Measurements from ENCODE around the gene CCDC51. TPM values are rescaled to one million over a fixed set of nuclear protein-coding genes. Genes with fewer than 3 reads are reported as not detected.
A peak's percentile ranks its signal among the peaks of the same experiment; 100 is the strongest.
"Not testable (repeated sequence)": the region's sequence is repeated elsewhere in the genome, so short reads cannot be mapped to it uniquely, and the experiment has no call there.

The CCDC51 gene
- polyA plus RNA-seq, 4 donors: 25.2 to 29.7 (median 27.8) TPM

DNA sequence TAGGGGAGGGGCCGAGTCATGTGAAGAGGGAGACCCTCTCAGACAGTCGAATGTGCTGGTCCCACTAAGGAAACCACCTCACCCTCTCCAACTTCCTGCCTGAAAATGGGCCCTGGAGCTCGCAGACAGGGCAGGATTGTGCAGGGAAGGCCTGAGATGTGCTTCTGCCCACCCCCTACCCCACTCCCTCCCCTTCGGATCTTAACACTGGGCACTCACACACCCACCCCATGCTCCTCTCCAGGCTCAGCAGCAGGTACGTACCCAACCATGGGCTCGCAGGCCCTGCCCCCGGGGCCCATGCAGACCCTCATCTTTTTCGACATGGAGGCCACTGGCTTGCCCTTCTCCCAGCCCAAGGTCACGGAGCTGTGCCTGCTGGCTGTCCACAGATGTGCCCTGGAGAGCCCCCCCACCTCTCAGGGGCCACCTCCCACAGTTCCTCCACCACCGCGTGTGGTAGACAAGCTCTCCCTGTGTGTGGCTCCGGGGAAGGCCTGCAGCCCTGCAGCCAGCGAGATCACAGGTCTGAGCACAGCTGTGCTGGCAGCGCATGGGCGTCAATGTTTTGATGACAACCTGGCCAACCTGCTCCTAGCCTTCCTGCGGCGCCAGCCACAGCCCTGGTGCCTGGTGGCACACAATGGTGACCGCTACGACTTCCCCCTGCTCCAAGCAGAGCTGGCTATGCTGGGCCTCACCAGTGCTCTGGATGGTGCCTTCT lies 26.6 kb upstream of the CCDC51 start:
- no peak for DNase-seq (ENCODE audit: low read depth in 4 of 4, low spot score in 3 of 4)

DNA sequence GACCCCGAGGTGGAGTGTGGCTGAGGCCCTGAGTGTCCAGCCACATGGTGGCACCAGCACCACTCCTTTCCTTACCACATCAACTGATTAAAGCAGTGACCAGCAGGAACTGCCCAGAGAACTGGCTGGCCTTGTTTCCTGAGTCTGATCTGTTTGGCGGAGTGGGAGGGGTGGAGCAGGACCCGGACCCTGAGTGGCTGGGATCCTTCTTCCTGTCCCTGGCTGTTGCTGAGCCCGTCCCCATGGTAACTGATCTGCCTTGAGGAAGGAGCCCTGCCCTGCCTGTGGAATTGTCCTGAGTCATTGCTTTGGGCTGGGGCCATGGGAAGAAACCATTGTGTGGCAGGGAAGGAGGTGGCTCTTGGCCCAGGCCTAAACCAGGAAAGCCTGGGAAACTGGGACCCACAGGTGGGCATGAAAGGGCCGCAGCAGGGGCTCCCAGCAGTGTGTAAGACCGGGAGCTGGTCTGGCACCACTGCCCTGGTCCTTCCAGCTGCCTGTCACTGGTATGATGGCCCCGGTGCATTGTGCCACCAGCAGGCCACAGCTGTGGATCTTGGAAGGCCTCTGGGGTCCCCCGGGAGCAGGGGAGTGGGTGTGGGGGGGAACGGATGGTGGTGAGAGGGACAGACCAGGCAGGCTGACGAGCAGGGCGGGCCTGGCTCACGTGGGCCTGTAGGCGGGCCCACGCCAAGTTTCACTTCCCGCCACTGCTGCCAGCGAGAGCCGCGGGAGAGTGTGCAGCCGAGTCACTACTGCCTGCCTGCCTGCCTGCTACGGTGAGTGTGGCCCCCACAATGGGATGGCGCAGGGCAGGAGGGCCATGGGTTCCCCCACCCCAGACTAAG lies 25.8 kb upstream of the CCDC51 start:
- DNase-seq (ENCODE audit: low read depth in 4 of 4, low spot score in 3 of 4): peak; percentile 87 to 98 (median 97)

DNA sequence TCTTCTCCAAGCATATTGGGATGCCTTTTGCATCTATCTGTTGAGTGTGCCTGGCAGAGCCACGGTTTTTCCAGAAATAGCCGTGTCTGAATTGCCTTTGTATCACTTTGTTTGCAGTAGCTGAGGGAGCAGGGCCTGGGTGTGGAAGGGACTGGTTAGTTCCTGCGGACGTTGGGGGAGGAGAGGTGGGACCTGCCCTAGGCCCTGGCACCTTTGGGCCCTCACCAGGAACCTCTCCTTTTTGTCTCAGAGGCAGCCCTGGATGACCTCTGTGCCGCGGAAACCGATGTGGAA lies 25.3 kb upstream of the CCDC51 start:
- no peak for DNase-seq (ENCODE audit: low read depth in 4 of 4, low spot score in 3 of 4)

DNA sequence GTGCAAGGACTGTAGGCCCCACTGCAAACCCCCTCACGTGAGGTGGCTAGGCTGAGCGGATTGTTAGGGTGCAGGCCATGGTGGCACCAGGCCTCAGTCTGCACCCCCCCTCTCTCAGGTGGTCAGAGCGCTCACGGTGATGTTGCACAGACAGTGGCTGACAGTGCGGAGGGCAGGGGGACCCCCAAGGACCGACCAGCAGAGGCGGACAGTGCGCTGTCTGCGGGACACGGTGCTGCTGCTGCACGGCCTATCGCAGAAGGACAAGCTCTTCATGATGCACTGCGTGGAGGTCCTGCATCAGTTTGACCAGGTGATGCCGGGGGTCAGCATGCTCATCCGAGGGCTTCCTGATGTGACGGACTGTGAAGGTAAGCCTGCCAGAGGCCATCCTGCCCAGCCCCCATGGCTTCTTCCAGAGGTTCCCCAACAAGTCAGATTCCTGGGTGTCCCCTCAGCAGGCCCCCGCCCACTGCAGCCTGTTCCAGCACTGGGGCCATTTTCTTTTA lies 24.8 kb upstream of the CCDC51 start:
- DNase-seq (ENCODE audit: low read depth in 4 of 4, low spot score in 3 of 4): no peak

DNA sequence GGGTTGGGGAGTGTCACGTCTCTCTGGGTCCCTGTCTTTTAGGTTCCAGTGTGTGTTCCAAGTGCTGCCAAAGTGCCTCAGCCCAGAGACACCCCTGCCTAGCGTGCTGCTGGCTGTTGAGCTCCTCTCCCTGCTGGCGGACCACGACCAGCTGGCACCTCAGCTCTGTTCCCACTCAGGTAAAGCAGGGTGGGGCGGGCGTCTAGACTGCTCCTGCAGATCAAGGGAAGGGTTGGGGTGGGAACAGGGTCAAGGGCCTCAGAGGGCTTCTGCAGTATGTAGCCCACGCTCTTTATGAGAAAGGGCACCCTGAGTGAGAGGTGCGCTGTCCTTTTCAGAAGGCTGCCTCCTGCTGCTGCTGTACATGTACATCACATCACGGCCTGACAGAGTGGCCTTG lies 23.8 kb upstream of the CCDC51 start:
- DNase-seq (ENCODE audit: low read depth in 4 of 4, low spot score in 3 of 4): no peak

DNA sequence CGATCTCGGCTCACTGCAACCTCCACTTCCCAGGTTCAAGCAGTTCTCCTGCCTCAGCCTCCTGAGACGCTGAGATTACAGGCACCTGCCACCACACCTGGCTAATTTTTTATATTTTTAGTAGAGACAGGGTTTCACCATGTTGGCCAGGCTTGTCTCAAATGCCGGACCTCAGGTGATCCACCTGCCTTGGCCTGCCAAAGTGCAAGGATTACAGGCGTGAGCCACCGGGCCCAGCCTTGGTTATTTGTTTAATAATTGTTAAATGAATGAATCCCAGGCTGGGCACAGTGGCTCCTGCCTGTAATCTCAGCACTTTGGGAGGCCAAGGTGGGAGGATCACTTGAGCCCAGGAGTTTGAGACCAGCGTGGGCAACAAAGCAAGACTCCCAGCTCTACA lies 21.8 kb upstream of the CCDC51 start:
- DNase-seq (ENCODE audit: low read depth in 4 of 4, low spot score in 3 of 4): not testable (repeated sequence)

DNA sequence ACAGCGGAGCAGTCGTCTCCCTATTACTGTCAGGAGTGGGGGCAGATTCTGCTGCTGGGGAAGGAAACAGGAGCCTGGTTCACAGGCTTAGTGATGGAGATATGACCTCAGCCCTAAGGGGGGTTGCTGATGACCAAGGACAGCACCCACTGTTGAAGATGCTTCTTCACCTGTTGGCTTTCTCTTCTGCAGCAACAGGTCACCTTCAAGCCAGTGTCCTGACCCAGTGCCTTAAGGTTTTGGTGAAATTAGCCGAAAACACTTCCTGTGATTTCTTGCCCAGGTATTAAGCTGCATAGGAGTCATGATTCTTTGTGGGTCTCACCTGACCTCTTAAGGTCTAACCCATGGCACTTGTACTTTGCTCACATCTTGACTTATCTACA lies 20.6 kb upstream of the CCDC51 start:
- DNase-seq (ENCODE audit: low read depth in 4 of 4, low spot score in 3 of 4): no peak

DNA sequence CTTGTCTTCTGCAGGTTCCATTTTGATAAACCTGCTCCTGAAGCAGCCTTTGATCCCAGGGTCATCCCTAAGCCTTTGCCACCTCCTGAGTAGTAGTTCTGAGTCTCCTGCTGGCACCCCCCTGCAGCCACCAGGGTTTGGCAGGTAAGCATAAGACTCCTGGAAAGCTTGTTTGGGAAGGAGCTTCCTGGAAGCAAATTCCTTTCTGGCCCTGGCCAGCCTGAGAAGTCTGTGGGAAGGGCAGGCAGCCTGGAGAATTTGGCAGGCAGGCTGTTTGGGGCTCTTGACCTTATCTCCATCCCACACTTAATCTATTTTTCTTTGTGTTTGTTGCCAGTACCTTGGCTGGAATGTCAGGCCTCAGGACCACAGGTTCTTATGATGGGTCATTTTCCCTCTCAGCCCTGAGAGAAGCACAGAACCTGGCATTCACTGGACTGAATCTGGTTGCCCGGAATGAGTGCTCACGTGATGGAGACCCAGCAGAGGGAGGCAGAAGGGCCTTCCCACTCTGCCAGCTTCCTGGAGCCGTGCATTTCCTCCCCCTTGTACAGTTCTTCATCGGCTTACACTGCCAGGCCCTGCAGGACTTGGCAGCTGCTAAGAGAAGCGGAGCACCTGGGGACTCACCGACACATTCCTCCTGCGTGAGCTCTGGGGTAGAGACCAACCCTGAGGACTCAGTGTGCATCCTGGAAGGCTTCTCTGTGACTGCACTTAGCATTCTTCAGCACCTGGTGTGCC lies 20.0 kb upstream of the CCDC51 start:
- DNase-seq (ENCODE audit: low read depth in 4 of 4, low spot score in 3 of 4): no peak

DNA sequence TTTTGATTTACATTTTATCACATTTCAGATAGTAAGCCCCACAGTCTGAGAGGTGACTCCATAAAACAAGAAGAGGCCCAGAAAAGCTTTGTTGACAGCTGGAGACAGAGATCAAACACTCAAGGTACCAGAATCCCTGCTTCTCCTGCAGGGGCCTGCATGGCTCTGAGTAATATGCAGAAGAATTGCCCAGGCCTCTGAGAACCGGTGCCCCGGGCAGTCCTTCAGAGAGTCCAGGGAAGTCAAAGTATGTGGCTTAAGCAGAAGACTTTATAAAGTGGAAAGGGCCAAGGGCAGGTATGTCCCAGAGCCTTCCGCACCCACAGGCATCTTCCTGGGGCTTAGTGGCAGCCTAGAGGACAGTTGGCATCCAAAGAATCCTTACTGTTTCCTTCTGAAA lies 19.4 kb upstream of the CCDC51 start:
- no peak for DNase-seq (ENCODE audit: low read depth in 4 of 4, low spot score in 3 of 4)

DNA sequence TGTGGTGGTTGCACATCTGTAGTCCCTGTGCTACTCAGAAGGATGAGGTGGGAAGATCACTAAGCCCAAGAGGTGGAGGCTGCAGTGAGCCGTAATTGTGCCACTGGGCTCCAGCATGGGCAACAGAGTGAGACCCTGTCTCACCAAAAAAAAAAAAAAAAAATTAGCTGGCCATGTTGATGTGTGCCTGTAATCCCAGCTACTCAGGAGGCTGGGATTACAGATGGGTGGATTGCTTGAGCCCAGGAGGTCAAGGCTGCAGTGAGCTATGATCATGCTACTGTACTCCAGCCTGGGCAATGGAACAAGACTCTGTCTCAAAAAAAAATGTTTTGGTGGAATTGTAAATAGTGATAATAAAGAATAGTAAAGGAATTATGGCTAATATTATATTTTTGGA lies 16.5 kb upstream of the CCDC51 start:
- DNase-seq (ENCODE audit: low read depth in 4 of 4, low spot score in 3 of 4): no peak

DNA sequence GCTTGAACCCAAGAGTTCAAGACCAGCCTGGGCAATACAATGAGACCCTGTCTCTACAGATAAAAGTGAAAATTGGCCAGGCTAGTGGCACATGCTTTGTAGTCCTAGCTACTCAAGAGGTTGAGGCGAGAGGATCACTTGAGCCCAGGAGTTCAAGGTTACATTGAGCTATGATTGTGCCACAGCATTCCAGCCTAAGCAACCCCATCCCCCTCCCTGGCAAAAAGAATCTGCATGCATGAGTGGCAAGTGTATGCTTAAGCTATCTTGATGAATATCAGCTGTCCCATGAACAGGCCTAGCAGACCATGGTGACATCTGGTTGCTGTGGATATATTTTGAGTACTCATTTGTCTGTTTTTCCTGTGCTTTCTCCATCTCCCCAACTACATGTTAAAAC lies 11.4 kb upstream of the CCDC51 start:
- no peak for DNase-seq (ENCODE audit: low read depth in 4 of 4, low spot score in 3 of 4)

DNA sequence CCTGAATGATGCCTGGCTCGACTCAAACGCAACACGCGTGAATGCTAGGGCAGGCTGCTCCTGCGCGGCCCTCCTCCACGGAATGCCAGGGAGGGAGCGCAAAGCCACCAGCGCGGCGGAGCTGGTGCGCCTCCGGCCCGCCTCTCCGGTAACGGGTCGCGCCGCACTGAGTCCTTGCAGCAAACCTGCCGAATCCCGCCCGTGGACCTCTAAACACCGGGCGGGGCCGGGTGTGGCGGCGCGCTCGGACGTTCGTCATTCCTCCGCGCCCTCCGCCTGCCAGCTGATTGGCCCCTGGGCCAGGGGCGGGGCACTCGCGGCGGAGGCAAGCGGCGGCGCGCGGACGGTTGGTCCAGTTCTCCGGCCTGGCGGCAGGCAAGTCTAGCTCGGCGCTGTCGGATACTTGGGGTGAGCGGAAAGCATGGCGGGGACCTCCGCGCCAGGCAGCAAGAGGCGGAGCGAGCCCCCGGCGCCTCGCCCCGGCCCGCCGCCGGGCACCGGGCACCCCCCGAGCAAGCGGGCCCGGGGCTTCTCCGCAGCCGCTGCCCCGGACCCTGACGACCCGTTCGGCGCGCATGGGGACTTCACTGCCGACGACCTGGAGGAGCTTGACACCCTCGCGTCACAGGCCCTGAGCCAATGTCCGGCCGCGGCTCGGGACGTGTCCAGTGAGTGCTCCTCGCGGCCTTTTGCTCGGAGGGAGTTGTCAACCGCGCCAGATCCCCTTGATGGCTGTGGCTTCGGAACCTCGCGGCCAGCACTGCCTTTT lies 6.7 kb upstream of the CCDC51 start, which contains the start of gene ATRIP:
TSS of gene ATRIP (plus strand) at position 313 of the 769 bp plus-strand sequence. CDS start at position 422, 109 bp downstream.
- DNase-seq (ENCODE audit: low read depth in 4 of 4, low spot score in 3 of 4): peak in 1 of 4 donors; percentile 77

DNA sequence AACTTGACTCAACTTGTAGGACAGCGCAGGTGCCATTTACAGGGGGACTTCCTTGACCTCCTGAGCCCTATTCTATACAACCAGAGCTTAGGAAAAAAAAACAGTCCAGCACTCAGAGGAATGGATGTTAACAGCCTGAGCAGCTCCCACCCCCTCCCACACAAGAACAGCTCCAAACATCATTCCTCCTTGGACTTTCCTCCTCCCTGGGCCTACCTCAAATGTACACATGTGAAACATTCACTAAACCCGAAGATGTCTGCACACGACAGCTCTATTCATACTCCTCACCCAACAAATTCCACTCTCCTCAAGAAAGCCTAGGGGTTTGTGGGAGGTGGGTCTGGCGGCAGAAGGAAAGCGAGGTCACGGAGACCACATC lies 6.1 kb upstream of the CCDC51 start:
- no peak for DNase-seq (ENCODE audit: low read depth in 4 of 4, low spot score in 3 of 4)

DNA sequence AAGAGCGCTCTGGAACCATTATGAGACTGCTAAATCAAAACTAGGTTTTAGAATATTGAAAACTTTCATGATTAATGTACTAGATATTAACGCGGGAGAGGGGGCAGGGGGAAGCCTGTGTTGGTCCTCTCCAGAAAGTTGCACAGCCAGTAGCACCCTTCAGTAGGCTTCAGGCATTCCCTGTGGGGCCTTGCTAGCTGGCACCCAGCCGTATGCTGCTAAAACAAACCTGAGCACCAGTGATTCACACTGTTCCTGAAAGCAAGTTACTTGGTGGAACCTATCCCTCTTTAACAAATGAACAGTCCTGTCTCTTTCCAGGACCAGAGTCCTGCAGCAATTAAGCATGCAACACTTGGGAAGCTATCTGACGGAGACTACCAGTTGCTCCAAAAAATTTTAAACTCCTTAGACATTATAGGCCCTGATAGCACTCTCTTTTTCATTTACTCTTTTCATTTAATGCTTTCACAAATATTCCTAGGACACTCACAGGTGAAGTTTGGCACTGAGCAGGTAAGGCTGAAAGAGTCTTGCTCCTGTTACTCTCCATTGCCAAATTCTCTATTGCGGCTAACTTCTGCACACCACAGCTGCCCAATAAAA lies 5.5 kb upstream of the CCDC51 start:
- DNase-seq (ENCODE audit: low read depth in 4 of 4, low spot score in 3 of 4): no peak

DNA sequence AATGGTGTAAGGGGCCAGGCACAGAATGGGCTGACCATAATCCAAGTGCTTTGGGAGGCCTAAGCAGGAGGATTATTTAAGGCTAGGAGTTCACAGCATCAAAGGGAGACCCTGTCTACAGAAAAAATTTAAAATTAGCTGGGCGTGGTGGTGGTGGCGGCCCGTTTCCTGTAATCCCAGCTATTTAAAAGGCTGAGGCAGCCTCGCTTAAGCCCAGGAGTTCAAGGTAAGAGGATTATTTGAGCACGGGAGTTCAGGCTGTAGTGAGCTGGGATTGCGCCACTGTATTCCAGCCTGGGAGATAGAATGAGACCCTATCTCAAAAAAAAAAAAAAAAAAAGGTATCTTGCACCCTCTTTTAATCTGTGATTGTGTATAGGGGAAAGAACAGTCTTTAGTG lies 2.0 kb upstream of the CCDC51 start:
- no peak for DNase-seq (ENCODE audit: low read depth in 4 of 4, low spot score in 3 of 4)

DNA sequence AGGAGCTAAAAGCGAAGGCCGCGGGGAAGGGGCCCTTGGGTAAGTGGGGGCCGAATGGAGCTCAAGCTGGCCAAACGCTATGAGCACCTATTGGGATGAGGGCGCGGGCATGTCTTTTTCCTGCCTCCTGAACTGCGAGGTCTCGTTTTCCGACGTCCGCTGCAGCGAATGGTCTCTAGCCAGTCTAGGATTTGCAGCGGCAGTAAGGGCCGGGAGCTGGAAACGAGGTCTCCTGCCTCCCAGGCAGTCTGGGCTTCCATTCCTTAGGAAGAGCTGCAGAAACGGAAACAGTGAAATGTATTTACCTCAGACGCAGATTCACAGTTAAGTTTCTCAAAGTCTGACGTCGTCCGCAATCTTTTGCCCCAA lies 655 bp upstream of the CCDC51 start:
- no peak for DNase-seq (ENCODE audit: low read depth in 4 of 4, low spot score in 3 of 4)

DNA sequence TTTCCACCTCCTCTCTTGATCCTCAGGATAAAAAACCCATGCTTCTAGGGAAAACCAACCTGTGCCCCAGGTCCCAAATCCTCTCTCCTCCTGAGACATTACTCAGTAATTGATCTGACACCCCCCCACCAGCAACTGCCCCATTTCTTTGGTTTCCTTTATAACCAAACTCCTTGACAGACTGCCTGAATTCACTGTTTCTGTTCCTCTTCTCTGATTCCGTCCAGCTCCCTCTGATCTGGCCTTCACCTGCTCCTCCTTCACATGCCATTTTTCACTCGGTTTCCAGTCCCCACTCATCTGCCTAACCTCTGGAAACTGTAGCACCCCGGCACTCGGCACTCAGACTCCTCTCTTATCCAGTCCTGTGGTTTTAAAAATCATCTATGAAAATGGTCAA lies 2.1 kb downstream of the CCDC51 start:
- DNase-seq (ENCODE audit: low read depth in 4 of 4, low spot score in 3 of 4): no peak

DNA sequence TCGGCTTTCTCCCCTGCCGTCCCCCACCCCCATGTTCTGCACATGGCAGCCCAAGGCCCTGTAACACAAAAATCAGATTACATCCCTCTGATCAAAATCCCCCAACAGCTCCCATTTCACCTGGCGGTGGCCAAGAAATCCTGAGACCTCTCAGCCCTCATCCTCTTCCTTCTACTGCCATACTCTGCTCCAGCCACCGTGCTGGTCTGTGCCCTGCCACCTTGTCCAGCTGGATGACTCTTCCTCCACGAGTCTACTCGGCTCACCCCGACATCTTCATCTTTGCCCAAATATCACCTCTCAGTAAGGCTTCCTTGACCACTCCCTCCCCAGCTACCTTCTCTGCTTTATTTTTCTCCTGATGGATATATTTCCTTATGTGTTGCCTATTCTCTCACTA lies 3.1 kb downstream of the CCDC51 start:
- DNase-seq (ENCODE audit: low read depth in 4 of 4, low spot score in 3 of 4): no peak

DNA sequence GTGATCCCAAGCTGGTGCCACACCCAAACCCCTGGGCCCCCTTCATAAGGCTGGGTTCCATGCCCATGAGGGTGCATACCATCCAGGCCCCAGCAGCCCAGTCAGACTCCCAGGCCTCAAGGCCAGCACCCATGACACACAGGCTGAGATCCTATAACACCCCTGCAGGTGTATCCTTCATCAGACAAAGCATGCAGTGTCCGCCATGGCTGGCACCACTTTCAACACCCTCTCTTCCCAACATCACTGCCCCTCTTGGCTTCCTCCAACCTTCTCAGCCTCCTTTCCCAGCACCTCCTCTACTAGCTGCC lies 3.5 kb downstream of the CCDC51 start:
- no peak for DNase-seq (ENCODE audit: low read depth in 4 of 4, low spot score in 3 of 4)

DNA sequence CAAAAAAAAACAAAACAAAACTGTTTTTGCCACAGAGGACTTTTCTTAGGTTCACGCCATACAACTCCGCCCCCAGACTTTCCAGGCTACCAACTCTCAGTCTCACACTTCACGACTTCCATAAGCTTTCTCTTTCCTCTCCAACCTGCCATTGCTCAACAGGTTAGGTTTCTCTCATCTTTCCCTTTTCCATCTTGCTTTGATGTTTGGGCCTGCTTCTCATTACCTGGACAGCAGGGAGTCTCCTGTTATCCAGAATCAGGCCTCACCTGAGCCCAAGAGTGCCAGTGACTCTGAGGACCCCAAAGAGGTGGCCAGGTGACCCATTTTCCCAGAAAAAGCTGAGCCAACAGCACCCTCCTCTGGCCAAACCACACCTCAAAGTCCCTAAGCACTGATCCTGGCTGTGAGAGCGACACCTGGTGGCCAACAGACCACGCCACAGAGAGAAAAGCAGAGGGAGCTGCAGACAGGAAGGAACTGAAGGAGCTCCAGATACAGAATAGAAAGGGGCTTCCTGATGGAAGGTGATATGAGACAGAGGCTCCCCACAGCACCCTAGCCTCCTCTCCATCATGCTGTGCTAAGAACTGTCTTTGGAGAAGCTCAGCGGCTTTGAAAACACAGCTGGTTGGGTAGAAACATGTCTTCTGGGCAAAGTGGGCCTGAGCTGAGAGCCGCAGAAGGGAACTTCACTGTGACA lies 4.0 kb downstream of the CCDC51 start:
- peak; percentile 78 to 84 (median 82) for DNase-seq (ENCODE audit: low read depth in 4 of 4, low spot score in 3 of 4)

Measured in right renal pelvis (tissue), 4 donors.